ENCODE data around the gene ZNF775.

ZNF775 gene

GRCh38 chr7:150357270-150357669 is 21.9 kb upstream of the ZNF775 start:
- Histone ChIP-seq H3K9me2 (replicated peaks; ENCODE audit: control insufficient read depth, low read length) (no peaks in the 10 kb centered on the region), H3K36me3 (ENCODE audit: control insufficient read depth, low read length) (no peaks in the 10 kb centered on the region), H4K20me1 (ENCODE audit: control insufficient read depth, insufficient read depth, low read depth, low read length) (no peaks in the 10 kb centered on the region), H3K9me3 (ENCODE audit: control insufficient read depth, insufficient read depth, low read length) (no peaks in the 10 kb centered on the region), H3K79me2 (ENCODE audit: control insufficient read depth, low read length) (no peaks in the 10 kb centered on the region), H3K4me2 (ENCODE audit: low read length) (peak overlapping the region; percentile 47), H3K27me3 (ENCODE audit: control insufficient read depth, low read length) (no peaks in the 10 kb centered on the region), H3K27ac (ENCODE audit: low read depth, low read length) (peak overlapping the region; percentile 21; the same call in 1 of the 2 replicates), H3K4me1 (ENCODE audit: control insufficient read depth, low read length) (peaks cover 47% of the 10 kb centered on the region), H3F3A (ENCODE audit: control insufficient read depth, insufficient read depth) (peaks cover 19% of the 10 kb centered on the region), H3K4me3 (ENCODE audit: low read length) (peak overlapping the region; percentile 26; the same call in 1 of the 2 replicates)
- no peak for TF ChIP-seq EZH2phosphoT487 (IDR thresholded peaks at IDR 0.05; ENCODE audit: borderline replicate concordance, low read length)
- no peak for TF ChIP-seq CTCF (IDR thresholded peaks at IDR 0.05; ENCODE audit: low read depth, low read length, poor library complexity, severe bottlenecking)

- TF ChIP-seq CTCF (IDR thresholded peaks at IDR 0.05; ENCODE audit: low read depth, low read length, poor library complexity, severe bottlenecking) (no peak), EZH2phosphoT487 (IDR thresholded peaks at IDR 0.05; ENCODE audit: borderline replicate concordance, low read length) (no peak)
- Histone ChIP-seq H3K79me2 (ENCODE audit: control insufficient read depth, low read length) (no peaks in the 10 kb centered on the region), H3K27ac (ENCODE audit: low read depth, low read length) (peak overlapping the region; percentile 21; the same call in 1 of the 2 replicates), H3K4me1 (ENCODE audit: control insufficient read depth, low read length) (peaks cover 53% of the 10 kb centered on the region), H3K9me3 (ENCODE audit: control insufficient read depth, insufficient read depth, low read length) (no peaks in the 10 kb centered on the region), H4K20me1 (ENCODE audit: control insufficient read depth, insufficient read depth, low read depth, low read length) (no peaks in the 10 kb centered on the region), H3K4me2 (ENCODE audit: low read length) (peak overlapping the region; percentile 47), H3K27me3 (ENCODE audit: control insufficient read depth, low read length) (no peaks in the 10 kb centered on the region), H3F3A (ENCODE audit: control insufficient read depth, insufficient read depth) (peaks cover 19% of the 10 kb centered on the region), H3K9me2 (replicated peaks; ENCODE audit: control insufficient read depth, low read length) (no peaks in the 10 kb centered on the region), H3K36me3 (ENCODE audit: control insufficient read depth, low read length) (no peaks in the 10 kb centered on the region), H3K4me3 (ENCODE audit: low read length) (peak overlapping the region; percentile 26; the same call in 1 of the 2 replicates)
Measured at GRCh38 chr7:150357771-150358427, 21.2 kb upstream of the ZNF775 start.

- H3K36me3 ChIP-seq (ENCODE audit: control insufficient read depth, low read length): no peaks in the 10 kb centered on the region
- no peak overlapping the region for H3K4me2 ChIP-seq (ENCODE audit: low read length)
- peaks cover 59% of the 10 kb centered on the region for H3K4me1 ChIP-seq (ENCODE audit: control insufficient read depth, low read length)
- no peaks in the 10 kb centered on the region for H3K9me2 ChIP-seq (replicated peaks; ENCODE audit: control insufficient read depth, low read length)
- H3K27ac ChIP-seq (ENCODE audit: low read depth, low read length): no peak overlapping the region
- H3F3A ChIP-seq (ENCODE audit: control insufficient read depth, insufficient read depth): peaks cover 19% of the 10 kb centered on the region
- H3K4me3 ChIP-seq (ENCODE audit: low read length): no peak overlapping the region
- TF ChIP-seq EZH2phosphoT487 (IDR thresholded peaks at IDR 0.05; ENCODE audit: borderline replicate concordance, low read length): no peak
- TF ChIP-seq CTCF (IDR thresholded peaks at IDR 0.05; ENCODE audit: low read depth, low read length, poor library complexity, severe bottlenecking): no peak
- H3K79me2 ChIP-seq (ENCODE audit: control insufficient read depth, low read length): no peaks in the 10 kb centered on the region
- no peaks in the 10 kb centered on the region for H4K20me1 ChIP-seq (ENCODE audit: control insufficient read depth, insufficient read depth, low read depth, low read length)
- H3K9me3 ChIP-seq (ENCODE audit: control insufficient read depth, insufficient read depth, low read length): no peaks in the 10 kb centered on the region
- H3K27me3 ChIP-seq (ENCODE audit: control insufficient read depth, low read length): no peaks in the 10 kb centered on the region
Measured at GRCh38 chr7:150358433-150358832, 20.7 kb upstream of the ZNF775 start.

Measured in DOHH2 (cell line).